Bronchial epithelial cell (primary cell): ENCODE results near the gene ACTMAP. TPM values are rescaled to one million over a fixed set of nuclear protein-coding genes. Genes with fewer than 3 reads are reported as not detected.

Experiments
- DNase-seq: peaks from one replicate; pipeline ENCODE4 v3.0.0-alpha.2; 2010; ENCODE audit warnings: low read depth
- FAIRE-seq: peaks from 2 replicates; lab custom pipeline; 2011; peaks lifted over from hg19 to GRCh38; lab: Jason Lieb, UNC
- H3K27me3 ChIP-seq: 2 replicates; pipeline ENCODE4 v1.5.1; 2011; ENCODE audit warnings: low read length; ENCODE audit not compliant: control insufficient read depth, insufficient read depth
- H3K36me3 ChIP-seq: 2 replicates; pipeline ENCODE4 v1.5.1; 2011; ENCODE audit warnings: low read length; ENCODE audit not compliant: control insufficient read depth, insufficient read depth
- H3K4me3 ChIP-seq: 2 replicates; pipeline ENCODE4 v1.5.1; 2011; ENCODE audit warnings: mild to moderate bottlenecking, low read depth, low read length, control low read depth
- CTCF ChIP-seq: IDR thresholded peaks from 2 replicates; pipeline ENCODE4 v1.5.1; 2011; ENCODE audit warnings: mild to moderate bottlenecking, moderate library complexity, low read length, control low read depth, inconsistent platforms; ENCODE audit not compliant: insufficient read depth, severe bottlenecking
- total RNA-seq: library from RNA; depleted of rRNA; stranded (reverse); fragments of >200 nt; gene quantifications from 2 replicates; pipeline ENCODE4 v1.2.1, GENCODE V29; 2014

The ACTMAP gene
- total RNA-seq, 1 donor from 2014 or later: 0.26 TPM

GRCh38 chr19:40703029-40703755, 47.1 kb downstream of the ACTMAP start:
- TF ChIP-seq CTCF: no peak
- DNase-seq: no peak
- FAIRE-seq: no peak
- peaks cover 25% of the 10 kb centered on the region for H3K36me3 ChIP-seq
- no peaks in the 10 kb centered on the region for H3K27me3 ChIP-seq
- H3K4me3 ChIP-seq: no peak overlapping the region

GRCh38 chr19:40702337-40703012, 47.8 kb downstream of the ACTMAP start:
- DNase-seq (peak; percentile 31), FAIRE-seq (no peak)
- Histone ChIP-seq H3K27me3 (no peaks in the 10 kb centered on the region), H3K36me3 (peaks cover 25% of the 10 kb centered on the region), H3K4me3 (no peak overlapping the region)
- TF ChIP-seq CTCF: peak; percentile 91

- H3K4me3 ChIP-seq: no peak overlapping the region
- FAIRE-seq: no peak
- no peak for TF ChIP-seq CTCF
- no peaks in the 10 kb centered on the region for H3K27me3 ChIP-seq
- no peak for DNase-seq
- H3K36me3 ChIP-seq: peaks cover 25% of the 10 kb centered on the region
These were observed 48.5 kb downstream of the ACTMAP start for GRCh38 chr19:40701758-40702157.

- FAIRE-seq (no peak), DNase-seq (no peak)
- Histone ChIP-seq H3K4me3 (no peak overlapping the region), H3K27me3 (no peaks in the 10 kb centered on the region), H3K36me3 (peaks cover 28% of the 10 kb centered on the region)
- no peak for TF ChIP-seq CTCF
These were observed 50.2 kb downstream of the ACTMAP start for GRCh38 chr19:40700083-40700482.

GRCh38 chr19:40697007-40697406, 53.3 kb downstream of the ACTMAP start:
- H3K4me3 ChIP-seq: no peak overlapping the region
- H3K27me3 ChIP-seq: no peaks in the 10 kb centered on the region
- no peak for TF ChIP-seq CTCF
- no peak for DNase-seq
- FAIRE-seq: no peak
- H3K36me3 ChIP-seq: peaks cover 24% of the 10 kb centered on the region
